Heart left ventricle (tissue), 13 donors: ENCODE results near the gene NEFH.

Experiments
- POLR2A ChIP-seq, 2 donors: fragments of 450-650 bp; IDR thresholded peaks; one replicate each; pipeline ENCODE4 v1.6.1; 2017; ENCODE audit warnings: antibody characterized with exemption in 2 of 2, mild to moderate bottlenecking in 2 of 2, moderate library complexity in 2 of 2
- TF ChIP-seq, protein P1 (sequence below), 12 donors: fragments of 200-600 bp; sonication (generic) in 4 of 12; IDR thresholded peaks; one replicate each; pipeline versions ENCODE4 v1.5.0 to v1.8.0; 2018 to 2022; ENCODE audit warnings: antibody characterized with exemption in 12 of 12, mild to moderate bottlenecking in 5 of 12
- donor health status: ischemic (EF 13 %, LVEDD 7.1; RV severe dilation, severe dysfunction).
- donor health status: DM: no; HTN: yes; CAD: no.
- donor health status: DM: no; HTN: no; CAD: no.
- donor health status: ischemic (EF 25% LVEDD 6.9; RV normal size, moderate dysfunction).
- donor health status: ischemic (EF 25% LVEDD 5.7; RV mildly dilated, moderate dysfunction).
- donor health status: ischemic (EF 35%, LVEDD 5.7; RV mildly dilated, moderate dysfunction).
- donor health status: nonischemic (EF 11% LVEDD 7.7; RV severe dilation, severe dysfunction).
- donor health status: DM: yes; HTN: yes; CAD: no.
- donor health status: PGD.
- donor health status: ischemic (EF 29% LVEDD 5.4; RV normal size, mild dysfunction).
- donor health status: nonischemic (EF 23%, LVEDD 6.1; RV moderate dilation, normal function).

DNA sequence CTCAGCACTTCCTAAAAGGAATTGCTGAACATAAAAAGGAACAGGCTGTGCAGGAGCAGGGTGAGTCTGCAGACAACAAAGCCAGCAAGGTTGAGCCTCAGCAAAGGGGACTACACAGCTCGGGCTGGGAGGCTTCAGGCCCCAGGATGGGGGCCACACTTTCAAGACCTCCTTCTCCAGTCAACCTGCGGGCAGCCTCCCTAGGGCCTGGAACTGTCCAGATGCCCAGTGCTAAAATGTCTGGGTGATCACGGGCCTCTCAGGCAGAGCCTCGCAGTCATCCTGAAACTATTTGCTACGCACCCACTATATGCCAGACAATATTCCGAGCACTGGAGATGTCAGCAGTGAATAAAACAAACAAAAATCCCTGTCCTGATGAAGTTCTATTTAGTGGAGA lies 3.9 kb upstream of the NEFH start:
- TF ChIP-seq, protein P1, sequence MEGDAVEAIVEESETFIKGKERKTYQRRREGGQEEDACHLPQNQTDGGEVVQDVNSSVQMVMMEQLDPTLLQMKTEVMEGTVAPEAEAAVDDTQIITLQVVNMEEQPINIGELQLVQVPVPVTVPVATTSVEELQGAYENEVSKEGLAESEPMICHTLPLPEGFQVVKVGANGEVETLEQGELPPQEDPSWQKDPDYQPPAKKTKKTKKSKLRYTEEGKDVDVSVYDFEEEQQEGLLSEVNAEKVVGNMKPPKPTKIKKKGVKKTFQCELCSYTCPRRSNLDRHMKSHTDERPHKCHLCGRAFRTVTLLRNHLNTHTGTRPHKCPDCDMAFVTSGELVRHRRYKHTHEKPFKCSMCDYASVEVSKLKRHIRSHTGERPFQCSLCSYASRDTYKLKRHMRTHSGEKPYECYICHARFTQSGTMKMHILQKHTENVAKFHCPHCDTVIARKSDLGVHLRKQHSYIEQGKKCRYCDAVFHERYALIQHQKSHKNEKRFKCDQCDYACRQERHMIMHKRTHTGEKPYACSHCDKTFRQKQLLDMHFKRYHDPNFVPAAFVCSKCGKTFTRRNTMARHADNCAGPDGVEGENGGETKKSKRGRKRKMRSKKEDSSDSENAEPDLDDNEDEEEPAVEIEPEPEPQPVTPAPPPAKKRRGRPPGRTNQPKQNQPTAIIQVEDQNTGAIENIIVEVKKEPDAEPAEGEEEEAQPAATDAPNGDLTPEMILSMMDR (IDR thresholded peaks at IDR 0.05), result no peak
- no peak for TF ChIP-seq POLR2A (IDR thresholded peaks at IDR 0.05)
